OCI-LY3 (cell line): ENCODE data around the gene ISX.

Source experiments
- EZH2phosphoT487 ChIP-seq: fragments of 200-600 bp; shearing (Covaris generic); IDR thresholded peaks from 2 replicates; pipeline ENCODE4 v1.6.1; 2018; ENCODE audit warnings: antibody characterized with exemption, mixed run types, low read depth
- TF ChIP-seq, protein P1 (sequence below): fragments of 200-600, 300-600 bp; sonication (generic); IDR thresholded peaks from 2 replicates; pipeline ENCODE4 v1.5.1; 2014; ENCODE audit warnings: antibody characterized with exemption, low read length, low read depth

DNA sequence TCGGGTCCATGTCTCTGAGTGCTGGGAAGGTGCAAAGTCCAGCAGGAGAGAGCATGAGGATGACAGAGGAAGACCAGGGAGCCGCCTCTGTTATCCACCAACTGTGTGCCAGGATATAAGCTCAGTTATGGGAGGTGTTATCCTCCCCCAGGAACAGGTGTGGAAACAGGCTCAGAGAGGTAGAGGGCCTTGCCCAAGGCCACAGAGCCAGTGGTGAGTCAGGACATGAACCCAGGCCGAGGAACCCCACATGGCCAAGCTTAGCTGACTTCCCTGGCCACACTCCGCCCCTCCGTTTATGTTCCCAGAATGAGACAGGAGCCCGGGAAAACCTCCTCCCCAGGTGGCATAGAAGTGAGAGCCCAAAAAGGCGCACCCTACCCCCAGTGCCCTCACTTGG, 50.3 kb downstream of the ISX start:
- TF ChIP-seq, protein P1, sequence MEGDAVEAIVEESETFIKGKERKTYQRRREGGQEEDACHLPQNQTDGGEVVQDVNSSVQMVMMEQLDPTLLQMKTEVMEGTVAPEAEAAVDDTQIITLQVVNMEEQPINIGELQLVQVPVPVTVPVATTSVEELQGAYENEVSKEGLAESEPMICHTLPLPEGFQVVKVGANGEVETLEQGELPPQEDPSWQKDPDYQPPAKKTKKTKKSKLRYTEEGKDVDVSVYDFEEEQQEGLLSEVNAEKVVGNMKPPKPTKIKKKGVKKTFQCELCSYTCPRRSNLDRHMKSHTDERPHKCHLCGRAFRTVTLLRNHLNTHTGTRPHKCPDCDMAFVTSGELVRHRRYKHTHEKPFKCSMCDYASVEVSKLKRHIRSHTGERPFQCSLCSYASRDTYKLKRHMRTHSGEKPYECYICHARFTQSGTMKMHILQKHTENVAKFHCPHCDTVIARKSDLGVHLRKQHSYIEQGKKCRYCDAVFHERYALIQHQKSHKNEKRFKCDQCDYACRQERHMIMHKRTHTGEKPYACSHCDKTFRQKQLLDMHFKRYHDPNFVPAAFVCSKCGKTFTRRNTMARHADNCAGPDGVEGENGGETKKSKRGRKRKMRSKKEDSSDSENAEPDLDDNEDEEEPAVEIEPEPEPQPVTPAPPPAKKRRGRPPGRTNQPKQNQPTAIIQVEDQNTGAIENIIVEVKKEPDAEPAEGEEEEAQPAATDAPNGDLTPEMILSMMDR: no peak
- no peak for TF ChIP-seq EZH2phosphoT487
